ENCODE results near the gene NXPH3. TPM values are rescaled to one million over a fixed set of nuclear protein-coding genes. Genes with fewer than 3 reads are reported as not detected.
"Not testable (repeated sequence)": the region's sequence is repeated elsewhere in the genome, so short reads cannot be mapped to it uniquely, and the experiment has no call there.

NXPH3 gene
- total RNA-seq, 4 donors from 2014 or later, result 1.0 to 5.1 (median 1.2) TPM

GRCh38 chr17:49548051-49548505 is 27.6 kb upstream of the NXPH3 start:
- H3K9me3 ChIP-seq, result no peaks in the 10 kb centered on the region
- no peaks in the 10 kb centered on the region for H3K4me1 ChIP-seq
- no peaks in the 10 kb centered on the region for H3K36me3 ChIP-seq
- TF ChIP-seq CTCF (IDR thresholded peaks at IDR 0.05), result no peak
- TF ChIP-seq POLR2A (IDR thresholded peaks at IDR 0.05), result no peak
- no peak overlapping the region for H3K27ac ChIP-seq
- no peak for DNase-seq
- WGBS, 2 donors, result 70 to 72% methylated on average over 8 to 11 of the region's 12 CpGs
- H3K27me3 ChIP-seq, result no peaks in the 10 kb centered on the region
- intact Hi-C loops (cut with DNase I), result no loop called here
- H3K4me3 ChIP-seq (replicated peaks in 1 of 3), result no peak overlapping the region

GRCh38 chr17:49548506-49549310 is 27.0 kb upstream of the NXPH3 start:
- intact Hi-C loops (cut with DNase I), result no loop called here
- TF ChIP-seq POLR2A (IDR thresholded peaks at IDR 0.05) (no peak), CTCF (IDR thresholded peaks at IDR 0.05) (peak in 2 of 6 experiments; percentile 14 to 22)
- Histone ChIP-seq H3K27ac (no peak overlapping the region), H3K4me3 (replicated peaks in 1 of 3) (no peak overlapping the region), H3K9me3 (no peaks in the 10 kb centered on the region), H3K27me3 (no peaks in the 10 kb centered on the region), H3K4me1 (no peaks in the 10 kb centered on the region), H3K36me3 (no peaks in the 10 kb centered on the region)
- DNase-seq, result peak in 1 of 2 donors; percentile 13
- WGBS, 2 donors, result 80 to 82% methylated on average over 7 of the region's 8 CpGs

- intact Hi-C loops (cut with DNase I), result no loop called here
- no peak overlapping the region for H3K4me3 ChIP-seq (replicated peaks in 1 of 3)
- H3K27ac ChIP-seq, result no peak overlapping the region
- no peaks in the 10 kb centered on the region for H3K27me3 ChIP-seq
- 98 to 100% methylated on average over 6 of the region's 6 CpGs for WGBS, 2 donors
- DNase-seq, result no peak
- H3K9me3 ChIP-seq, result no peaks in the 10 kb centered on the region
- no peaks in the 10 kb centered on the region for H3K36me3 ChIP-seq
- H3K4me1 ChIP-seq, result no peaks in the 10 kb centered on the region
- TF ChIP-seq CTCF (IDR thresholded peaks at IDR 0.05) (no peak), POLR2A (IDR thresholded peaks at IDR 0.05) (no peak)
These were observed 26.4 kb upstream of the NXPH3 start for GRCh38 chr17:49549311-49549605.

- Histone ChIP-seq H3K9me3 (no peaks in the 10 kb centered on the region), H3K4me3 (replicated peaks in 1 of 3) (no peak overlapping the region), H3K27me3 (no peaks in the 10 kb centered on the region), H3K27ac (no peak overlapping the region), H3K4me1 (peaks cover 2 to 5% of the 10 kb centered on the region in 2 donors), H3K36me3 (no peaks in the 10 kb centered on the region)
- 78 to 86% methylated on average over 17 to 18 of the region's 20 CpGs for WGBS, 2 donors
- intact Hi-C loops (cut with DNase I), result loop anchor here (5.0 to 10.0 kb wide), 2 partner anchors 113 to 235 kb away; no protein-coding TSS in a partner anchor
- DNase-seq, result peak; percentile 19 to 49
- TF ChIP-seq POLR2A (IDR thresholded peaks at IDR 0.05), result no peak
- TF ChIP-seq CTCF (IDR thresholded peaks at IDR 0.05), result no peak
These were observed 25.7 kb upstream of the NXPH3 start for GRCh38 chr17:49549691-49550678.

- not testable (repeated sequence) for DNase-seq; H3K9me3 ChIP-seq; H3K27ac ChIP-seq; H3K36me3 ChIP-seq; H3K27me3 ChIP-seq; H3K4me3 ChIP-seq (replicated peaks in 1 of 3)
- peaks cover 9 to 13% of the 10 kb centered on the region in 2 donors for H3K4me1 ChIP-seq
- intact Hi-C loops (cut with DNase I), result loop anchor here (5.0 to 10.0 kb wide), 2 partner anchors 113 to 236 kb away; no protein-coding TSS in a partner anchor
- WGBS, 2 donors, result 92 to 97% methylated on average over 9 of the region's 9 CpGs
These were observed 24.9 kb upstream of the NXPH3 start for GRCh38 chr17:49550764-49551163.

All from thyroid gland (tissue), 4 donors.